Heart left ventricle (tissue), 16 donors: ENCODE results near the gene DLEU7. TPM values are rescaled to one million over a fixed set of nuclear protein-coding genes. Genes with fewer than 3 reads are reported as not detected.

Experiments
- ATAC-seq, 4 donors: fragments of 200-7000 bp; cut with Tn5 transposase; one replicate each; pipeline ENCODE4 v1.9.1; 2020 to 2022; ENCODE audit warnings: moderate library complexity in 4 of 4, mild to moderate bottlenecking in 3 of 4, moderate number of reproducible peaks in 1 of 4
- DNase-seq, 5 donors: peaks; one replicate each; pipeline ENCODE4 v3.0.0-alpha.2; 2020
- H3K27ac ChIP-seq, 12 donors: fragments of 200-600 bp; sonication (generic) in 4 of 12; one replicate each; pipeline versions ENCODE4 v1.5.0 to v1.8.0; 2016 to 2022; ENCODE audit warnings: mild to moderate bottlenecking in 2 of 12
- H3K27me3 ChIP-seq, 9 donors: fragments of 200-600 bp; sonication (generic) in 2 of 9; one replicate each; pipeline versions ENCODE4 v1.5.1 to v1.8.0; 2016 to 2022; ENCODE audit warnings: mild to moderate bottlenecking in 3 of 9
- H3K36me3 ChIP-seq, 9 donors: fragments of 200-600 bp; sonication (generic) in 2 of 9; one replicate each; pipeline versions ENCODE4 v1.5.0 to v1.8.0; 2018 to 2022; ENCODE audit warnings: mild to moderate bottlenecking in 2 of 9
- H3K4me1 ChIP-seq, 12 donors: fragments of 200-600 bp; sonication (generic) in 4 of 12; one replicate each; pipeline versions ENCODE4 v1.5.0 to v1.8.0; 2016 to 2022; ENCODE audit warnings: mild to moderate bottlenecking in 3 of 12
- H3K4me3 ChIP-seq, 12 donors: fragments of 200-600 bp; sonication (generic) in 4 of 12; one replicate each; pipeline versions ENCODE4 v1.5.0 to v1.8.0; 2017 to 2022; ENCODE audit warnings: mild to moderate bottlenecking in 9 of 12, moderate library complexity in 4 of 12
- H3K9me3 ChIP-seq, 12 donors: fragments of 200-600 bp; sonication (generic) in 4 of 12; one replicate each; pipeline versions ENCODE4 v1.5.0 to v1.8.0; 2016 to 2022; ENCODE audit warnings: mild to moderate bottlenecking in 1 of 12
- CTCF ChIP-seq, 12 donors: fragments of 200-600 bp; sonication (generic) in 4 of 12; IDR thresholded peaks; one replicate each; pipeline versions ENCODE4 v1.5.0 to v1.8.0; 2018 to 2022; ENCODE audit warnings: antibody characterized with exemption in 12 of 12, mild to moderate bottlenecking in 5 of 12
- POLR2A ChIP-seq, 2 donors: fragments of 450-650 bp; IDR thresholded peaks; one replicate each; pipeline ENCODE4 v1.6.1; 2017; ENCODE audit warnings: antibody characterized with exemption in 2 of 2, mild to moderate bottlenecking in 2 of 2, moderate library complexity in 2 of 2
- WGBS, 4 donors: extraction: QIAGEN DNeasy Blood & Tissue Kit in 2 of 4; methylation state at CpG; one replicate each; pipeline versions ENCODE4 v1.1.5 to v1.1.7; 2013 to 2018; 5-methylcytosine and 5-hydroxymethylcytosine counted together
- intact Hi-C, 10 donors: fragments of 100-400 bp; cut with DNase I; formaldehyde crosslinking; loops; one replicate each; pipeline versions ENCODE4 v1.11.1 to v1.14.2; 2022
- polyA plus RNA-seq, 2 donors: library from polyadenylated mRNA; stranded (reverse); fragments of 200-250 nt; gene quantifications; one replicate each; pipeline ENCODE4 v1.2.3, GENCODE V29; 2013
- total RNA-seq, 9 donors: library from RNA; depleted of rRNA in 2 of 9; stranded (reverse); fragments of >200 nt in 2 of 9; fragmentation: NEBNext Ultra II Directional in 3 of 9; extraction: Animal tissue kit (Norgen Biotek cat#: 25700) in 3 of 9; gene quantifications; one replicate each; pipeline versions ENCODE4 v1.1.0 to v1.2.4, GENCODE V29; 2016 to 2023
- donor health status: ischemic (EF 13 %, LVEDD 7.1; RV severe dilation, severe dysfunction).
- donor health status: healthy with polysubstance abuse.
- donor health status: DM: no; HTN: yes; CAD: no.
- donor health status: DM: no; HTN: no; CAD: no.
- donor health status: ischemic (EF 25% LVEDD 6.9; RV normal size, moderate dysfunction).
- donor health status: ischemic (EF 25% LVEDD 5.7; RV mildly dilated, moderate dysfunction).
- donor health status: healthy.
- donor health status: DM: yes; HTN: yes; CAD: no.
- donor health status: ischemic (EF 35%, LVEDD 5.7; RV mildly dilated, moderate dysfunction).
- donor health status: nonischemic (EF 11% LVEDD 7.7; RV severe dilation, severe dysfunction).
- donor health status: DM: yes; HTN: yes; CAD: no.
- donor health status: PGD.
- donor health status: ischemic (EF 29% LVEDD 5.4; RV normal size, mild dysfunction).
- donor health status: nonischemic (EF 23%, LVEDD 6.1; RV moderate dilation, normal function).

DLEU7 gene
- total and polyA plus RNA-seq, 11 donors = 0.06 to 0.93 (median 0.24) TPM; not detected in 7

DNA sequence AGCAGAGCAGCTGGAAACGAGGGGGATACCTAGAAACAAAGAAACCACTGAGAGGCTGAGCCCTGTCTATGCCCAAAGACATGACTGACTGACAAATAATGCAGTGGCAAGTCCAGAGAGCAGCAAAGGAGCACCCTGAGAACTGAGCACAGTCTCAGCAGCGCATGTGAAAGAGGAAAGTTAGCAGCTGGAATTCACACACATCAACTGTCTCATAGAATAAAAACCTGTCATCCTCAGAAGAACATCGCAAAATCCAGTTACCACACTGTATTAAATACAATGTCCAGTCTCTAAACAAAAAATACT, 24.1 kb upstream of the DLEU7 start:
- Histone ChIP-seq H3K36me3 (no peaks in the 10 kb centered on the region), H3K9me3 (peaks cover 0 to 9% (median 0%) of the 10 kb centered on the region in 12 donors), H3K4me3 (no peak overlapping the region), H3K27me3 (no peaks in the 10 kb centered on the region), H3K4me1 (no peaks in the 10 kb centered on the region), H3K27ac (no peak overlapping the region)
- DNase-seq (no peak), ATAC-seq (no peak)
- intact Hi-C loops = no loop called here
- WGBS, 4 donors = 69 to 74% (median 72%) methylated on average over 3 of the region's 3 CpGs
- TF ChIP-seq CTCF (IDR thresholded peaks at IDR 0.05) = no peak
- TF ChIP-seq POLR2A (IDR thresholded peaks at IDR 0.05) = no peak

- Histone ChIP-seq H3K9me3 (peaks cover 0 to 13% (median 0%) of the 10 kb centered on the region in 12 donors), H3K27ac (no peak overlapping the region), H3K36me3 (no peaks in the 10 kb centered on the region), H3K4me1 (no peaks in the 10 kb centered on the region), H3K27me3 (no peaks in the 10 kb centered on the region), H3K4me3 (no peak overlapping the region)
- intact Hi-C loops = no loop called here
- DNase-seq (no peak), ATAC-seq (no peak)
- TF ChIP-seq POLR2A (IDR thresholded peaks at IDR 0.05) (no peak), CTCF (IDR thresholded peaks at IDR 0.05) (no peak)
- WGBS, 4 donors = 81 to 90% (median 88%) methylated on average over 2 of the region's 2 CpGs
These were observed 23.5 kb upstream of the DLEU7 start for GRCh38 chr13:50866817-50867636.

DNA sequence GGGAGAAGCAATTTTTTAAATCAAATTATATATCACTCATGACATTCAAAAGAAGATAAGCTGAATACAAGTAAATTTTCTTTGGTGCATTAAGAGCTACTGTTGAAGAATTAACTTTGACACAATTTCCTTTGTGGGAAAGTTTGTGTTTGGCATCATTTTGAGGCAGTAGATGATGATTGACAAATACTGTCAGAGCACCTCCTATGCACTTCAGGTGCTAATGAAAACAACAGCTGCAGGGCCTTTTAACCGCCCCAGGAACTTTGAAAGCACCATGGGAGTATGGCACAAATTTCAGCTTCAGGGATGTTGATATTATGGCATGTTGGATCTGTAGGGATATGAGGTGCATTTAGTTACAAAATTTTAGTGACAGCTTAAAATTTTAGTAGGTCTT, 21.0 kb upstream of the DLEU7 start:
- Histone ChIP-seq H3K36me3 (no peaks in the 10 kb centered on the region), H3K27ac (no peak overlapping the region), H3K4me3 (no peak overlapping the region), H3K4me1 (no peaks in the 10 kb centered on the region), H3K9me3 (peaks cover 0 to 32% (median 0%) of the 10 kb centered on the region in 12 donors), H3K27me3 (no peaks in the 10 kb centered on the region)
- intact Hi-C loops = no loop called here
- no peak for ATAC-seq
- TF ChIP-seq POLR2A (IDR thresholded peaks at IDR 0.05) = no peak
- TF ChIP-seq CTCF (IDR thresholded peaks at IDR 0.05) = no peak
- 87 to 94% (median 93%) methylated on average over 1 of the region's 1 CpG for WGBS, 4 donors
- DNase-seq = no peak

DNA sequence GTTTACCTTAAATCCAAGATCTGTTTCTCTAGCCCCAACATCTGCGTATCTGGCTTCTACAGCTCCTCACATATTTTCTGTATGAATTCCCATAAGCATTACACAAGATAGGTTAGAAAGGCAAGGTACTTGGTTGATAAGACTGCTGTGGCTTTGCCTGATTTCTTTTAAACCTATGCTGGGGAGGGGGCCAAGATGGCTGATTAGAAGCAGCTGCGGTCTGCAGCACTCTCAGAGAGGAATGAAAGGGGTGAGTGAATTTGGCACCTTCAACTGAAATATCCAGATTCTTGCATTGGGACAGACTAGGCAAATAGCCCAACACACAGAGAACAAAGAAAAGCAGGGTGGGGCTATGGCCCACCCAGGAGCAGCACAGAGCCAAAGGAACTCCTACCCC, 12.2 kb upstream of the DLEU7 start:
- Histone ChIP-seq H3K27me3 (no peaks in the 10 kb centered on the region), H3K9me3 (peaks cover 0 to 37% (median 16%) of the 10 kb centered on the region in 12 donors), H3K4me1 (peaks cover 0 to 3% (median 0%) of the 10 kb centered on the region in 12 donors), H3K27ac (no peak overlapping the region), H3K4me3 (no peak overlapping the region), H3K36me3 (no peaks in the 10 kb centered on the region)
- DNase-seq (no peak), ATAC-seq (no peak)
- intact Hi-C loops = no loop called here
- TF ChIP-seq CTCF (IDR thresholded peaks at IDR 0.05) (no peak), POLR2A (IDR thresholded peaks at IDR 0.05) (no peak)
- 84 to 94% (median 85%) methylated on average over 2 of the region's 2 CpGs for WGBS, 4 donors
